HEK293 (cell line): ENCODE results near the gene TIGAR.

Source experiments
- CTCF ChIA-PET: fragments of 350-600 bp; formaldehyde crosslinking; extraction: SDS; loops from one replicate; lab custom pipeline; 2021; ENCODE audit warnings: antibody characterized with exemption; lab: Yijun Ruan, JAX
- POLR2A ChIA-PET: fragments of 300-600 bp; formaldehyde crosslinking; extraction: SDS; loops from one replicate; lab custom pipeline; 2020; ENCODE audit warnings: antibody characterized with exemption, inconsistent platforms; lab: Yijun Ruan, JAX
- H3K27ac ChIP-seq: fragments of 200-500 bp; sonication (Bioruptor generic); 2 replicates; pipeline ENCODE4 v1.5.1; 2014; ENCODE audit warnings: low read depth, low read length, control low read depth, inconsistent platforms; ENCODE audit errors: extremely low read depth
- H3K36me3 ChIP-seq, 2 experiments: fragments of 200-500 bp in 1 of 2; sonication (Bioruptor generic) in 1 of 2; 1 replicate in 1 of 2; 2 replicates in 1 of 2; pipeline ENCODE4 v1.5.1; 2014 to 2017; ENCODE audit warnings: inconsistent platforms in 2 of 2, low read length in 2 of 2; ENCODE audit not compliant: control insufficient read depth in 2 of 2, insufficient read depth in 1 of 2
- H3K4me1 ChIP-seq: fragments of 200-500 bp; sonication (Bioruptor generic); 2 replicates; pipeline ENCODE4 v1.5.1; 2014; ENCODE audit warnings: mild to moderate bottlenecking, low read length, inconsistent platforms; ENCODE audit not compliant: control insufficient read depth, insufficient read depth
- H3K4me3 ChIP-seq: 2 replicates; pipeline ENCODE4 v1.5.1; 2011; ENCODE audit warnings: low read depth, mild to moderate bottlenecking, control low read depth, low read length, moderate library complexity
- H3K9me3 ChIP-seq: fragments of 200-500 bp; sonication (Bioruptor generic); 2 replicates; pipeline ENCODE4 v1.5.1; 2014; ENCODE audit warnings: low read depth, low read length, inconsistent platforms; ENCODE audit not compliant: control insufficient read depth, insufficient read depth
- GLIS2 ChIP-seq: fragments of 450-650 bp; formaldehyde crosslinking; IDR thresholded peaks from 2 replicates; pipeline ENCODE4 v1.5.1; 2016; ENCODE audit warnings: missing biosample characterization, missing genetic modification characterization
- INSM2 ChIP-seq: fragments of 450-650 bp; formaldehyde crosslinking; IDR thresholded peaks from 2 replicates; pipeline ENCODE4 v1.5.1; 2016; ENCODE audit warnings: missing biosample characterization, missing genetic modification characterization
- PRDM4 ChIP-seq: fragments of 450-650 bp; formaldehyde crosslinking; IDR thresholded peaks from 2 replicates; pipeline ENCODE4 v1.5.1; 2017; ENCODE audit warnings: missing biosample characterization, missing genetic modification characterization
- ZFP41 ChIP-seq: fragments of 450-650 bp; formaldehyde crosslinking; IDR thresholded peaks from 2 replicates; pipeline ENCODE4 v1.5.1; 2016; ENCODE audit warnings: missing biosample characterization, missing genetic modification characterization, borderline replicate concordance
- ZNF155 ChIP-seq: fragments of 450-650 bp; formaldehyde crosslinking; IDR thresholded peaks from 2 replicates; pipeline ENCODE4 v1.5.1; 2016; ENCODE audit warnings: missing biosample characterization, missing genetic modification characterization
- ZNF16 ChIP-seq: fragments of 450-650 bp; formaldehyde crosslinking; IDR thresholded peaks from 2 replicates; pipeline ENCODE4 v1.5.1; 2016; ENCODE audit warnings: low read depth, missing biosample characterization, missing genetic modification characterization
- ZNF335 ChIP-seq: fragments of 450-650 bp; formaldehyde crosslinking; conservative IDR thresholded peaks from 2 replicates; pipeline ENCODE4 v1.5.1; 2016; ENCODE audit warnings: missing biosample characterization, missing genetic modification characterization
- ZNF394 ChIP-seq: fragments of 450-650 bp; formaldehyde crosslinking; IDR thresholded peaks from 2 replicates; pipeline ENCODE4 v1.5.1; 2016; ENCODE audit warnings: missing biosample characterization, missing genetic modification characterization, mild to moderate bottlenecking, moderate library complexity, borderline replicate concordance
- TF ChIP-seq, protein P1 (sequence below): fragments of 450-650 bp; formaldehyde crosslinking; IDR thresholded peaks from 2 replicates; pipeline ENCODE4 v1.5.1; 2016; ENCODE audit warnings: missing biosample characterization, missing genetic modification characterization
- TF ChIP-seq, protein P2 (sequence below): fragments of 450-650 bp; formaldehyde crosslinking; conservative IDR thresholded peaks from 2 replicates; pipeline ENCODE4 v1.5.1; 2016; ENCODE audit warnings: low read depth, missing biosample characterization, missing genetic modification characterization
- TF ChIP-seq, protein P3 (sequence below): fragments of 450-650 bp; formaldehyde crosslinking; IDR thresholded peaks from 2 replicates; pipeline ENCODE4 v1.5.1; 2016; ENCODE audit warnings: missing biosample characterization, missing genetic modification characterization
- TF ChIP-seq, protein P4 (sequence below): fragments of 450-650 bp; formaldehyde crosslinking; IDR thresholded peaks from 2 replicates; pipeline ENCODE4 v1.5.1; 2016; ENCODE audit warnings: missing biosample characterization, missing genetic modification characterization, borderline replicate concordance

The TIGAR gene

GRCh38 chr12:4273652-4274395 lies 47.2 kb upstream of the TIGAR start, which contains the start of gene CCND2 (continued):
- no peak for TF ChIP-seq ZNF155 (tag by site-specific recombination)
- no peak for TF ChIP-seq ZNF16 (tag by site-specific recombination)
- TF ChIP-seq, protein P1, sequence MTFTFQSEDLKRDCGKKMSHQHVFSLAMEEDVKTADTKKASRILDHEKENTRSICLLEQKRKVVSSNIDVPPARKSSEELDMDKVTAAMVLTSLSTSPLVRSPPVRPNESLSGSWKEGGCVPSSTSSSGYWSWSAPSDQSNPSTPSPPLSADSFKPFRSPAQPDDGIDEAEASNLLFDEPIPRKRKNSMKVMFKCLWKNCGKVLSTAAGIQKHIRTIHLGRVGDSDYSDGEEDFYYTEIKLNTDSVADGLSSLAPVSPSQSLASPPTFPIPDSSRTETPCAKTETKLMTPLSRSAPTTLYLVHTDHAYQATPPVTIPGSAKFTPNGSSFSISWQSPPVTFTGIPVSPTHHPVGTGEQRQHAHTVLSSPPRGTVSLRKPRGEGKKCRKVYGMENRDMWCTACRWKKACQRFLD (tag by site-specific recombination) = no peak
- TF ChIP-seq ZFP41 (tag by site-specific recombination) = no peak

DNA sequence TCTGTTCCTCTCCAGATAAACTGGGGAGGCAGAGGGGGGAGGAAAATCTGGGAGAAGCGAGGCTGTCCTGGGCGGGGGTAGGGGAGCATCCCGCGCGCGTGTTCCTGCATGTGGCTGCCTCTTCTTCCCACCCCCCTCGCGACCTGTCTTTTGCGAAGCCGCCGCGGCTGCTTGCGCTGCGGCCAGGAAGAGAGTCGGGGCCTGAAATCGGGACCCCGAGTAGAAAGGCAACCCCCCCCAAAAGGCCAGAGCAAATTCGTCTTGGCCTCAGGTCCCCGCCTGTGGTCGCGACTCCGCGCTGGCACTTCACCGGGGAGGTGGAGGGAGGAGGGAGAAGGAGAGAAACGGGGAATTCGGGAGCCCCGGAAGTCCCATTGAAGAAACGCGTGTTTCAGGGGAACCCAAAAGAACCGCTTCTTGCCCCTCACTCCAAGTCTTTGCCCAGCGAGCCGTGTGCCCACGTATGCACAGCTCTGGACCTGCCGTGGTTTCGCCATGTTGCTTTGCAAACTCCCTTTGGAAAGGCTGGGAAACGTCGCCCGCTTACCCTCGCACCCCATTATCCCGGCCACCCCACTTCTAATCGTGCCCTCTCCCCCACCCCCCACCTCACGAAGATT lies 46.5 kb upstream of the TIGAR start:
- CTCF ChIA-PET = interaction anchor here (0.7 to 4.4 kb wide), 2 partner anchors 281 to 385 kb away, joined by 3 to 61 read pairs; no protein-coding TSS in a partner anchor
- TF ChIP-seq, protein P2, sequence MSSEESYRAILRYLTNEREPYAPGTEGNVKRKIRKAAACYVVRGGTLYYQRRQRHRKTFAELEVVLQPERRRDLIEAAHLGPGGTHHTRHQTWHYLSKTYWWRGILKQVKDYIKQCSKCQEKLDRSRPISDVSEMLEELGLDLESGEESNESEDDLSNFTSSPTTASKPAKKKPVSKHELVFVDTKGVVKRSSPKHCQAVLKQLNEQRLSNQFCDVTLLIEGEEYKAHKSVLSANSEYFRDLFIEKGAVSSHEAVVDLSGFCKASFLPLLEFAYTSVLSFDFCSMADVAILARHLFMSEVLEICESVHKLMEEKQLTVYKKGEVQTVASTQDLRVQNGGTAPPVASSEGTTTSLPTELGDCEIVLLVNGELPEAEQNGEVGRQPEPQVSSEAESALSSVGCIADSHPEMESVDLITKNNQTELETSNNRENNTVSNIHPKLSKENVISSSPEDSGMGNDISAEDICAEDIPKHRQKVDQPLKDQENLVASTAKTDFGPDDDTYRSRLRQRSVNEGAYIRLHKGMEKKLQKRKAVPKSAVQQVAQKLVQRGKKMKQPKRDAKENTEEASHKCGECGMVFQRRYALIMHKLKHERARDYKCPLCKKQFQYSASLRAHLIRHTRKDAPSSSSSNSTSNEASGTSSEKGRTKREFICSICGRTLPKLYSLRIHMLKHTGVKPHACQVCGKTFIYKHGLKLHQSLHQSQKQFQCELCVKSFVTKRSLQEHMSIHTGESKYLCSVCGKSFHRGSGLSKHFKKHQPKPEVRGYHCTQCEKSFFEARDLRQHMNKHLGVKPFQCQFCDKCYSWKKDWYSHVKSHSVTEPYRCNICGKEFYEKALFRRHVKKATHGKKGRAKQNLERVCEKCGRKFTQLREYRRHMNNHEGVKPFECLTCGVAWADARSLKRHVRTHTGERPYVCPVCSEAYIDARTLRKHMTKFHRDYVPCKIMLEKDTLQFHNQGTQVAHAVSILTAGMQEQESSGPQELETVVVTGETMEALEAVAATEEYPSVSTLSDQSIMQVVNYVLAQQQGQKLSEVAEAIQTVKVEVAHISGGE (tag by site-specific recombination) = peak; percentile 17; the same call in 1 of the 2 replicates
- TF ChIP-seq PRDM4 = peak; percentile 89
- peak; percentile 81 for TF ChIP-seq ZNF335 (tag by site-specific recombination)
- TF ChIP-seq ZNF394 (tag by site-specific recombination) = 0 out of 2 replicates have a peak, but pooled peaks have one; percentile 8
- peak; percentile 66 for TF ChIP-seq GLIS2
- TF ChIP-seq, protein P3, sequence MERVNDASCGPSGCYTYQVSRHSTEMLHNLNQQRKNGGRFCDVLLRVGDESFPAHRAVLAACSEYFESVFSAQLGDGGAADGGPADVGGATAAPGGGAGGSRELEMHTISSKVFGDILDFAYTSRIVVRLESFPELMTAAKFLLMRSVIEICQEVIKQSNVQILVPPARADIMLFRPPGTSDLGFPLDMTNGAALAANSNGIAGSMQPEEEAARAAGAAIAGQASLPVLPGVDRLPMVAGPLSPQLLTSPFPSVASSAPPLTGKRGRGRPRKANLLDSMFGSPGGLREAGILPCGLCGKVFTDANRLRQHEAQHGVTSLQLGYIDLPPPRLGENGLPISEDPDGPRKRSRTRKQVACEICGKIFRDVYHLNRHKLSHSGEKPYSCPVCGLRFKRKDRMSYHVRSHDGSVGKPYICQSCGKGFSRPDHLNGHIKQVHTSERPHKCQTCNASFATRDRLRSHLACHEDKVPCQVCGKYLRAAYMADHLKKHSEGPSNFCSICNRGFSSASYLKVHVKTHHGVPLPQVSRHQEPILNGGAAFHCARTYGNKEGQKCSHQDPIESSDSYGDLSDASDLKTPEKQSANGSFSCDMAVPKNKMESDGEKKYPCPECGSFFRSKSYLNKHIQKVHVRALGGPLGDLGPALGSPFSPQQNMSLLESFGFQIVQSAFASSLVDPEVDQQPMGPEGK = peak; percentile 55
- TF ChIP-seq, protein P4, sequence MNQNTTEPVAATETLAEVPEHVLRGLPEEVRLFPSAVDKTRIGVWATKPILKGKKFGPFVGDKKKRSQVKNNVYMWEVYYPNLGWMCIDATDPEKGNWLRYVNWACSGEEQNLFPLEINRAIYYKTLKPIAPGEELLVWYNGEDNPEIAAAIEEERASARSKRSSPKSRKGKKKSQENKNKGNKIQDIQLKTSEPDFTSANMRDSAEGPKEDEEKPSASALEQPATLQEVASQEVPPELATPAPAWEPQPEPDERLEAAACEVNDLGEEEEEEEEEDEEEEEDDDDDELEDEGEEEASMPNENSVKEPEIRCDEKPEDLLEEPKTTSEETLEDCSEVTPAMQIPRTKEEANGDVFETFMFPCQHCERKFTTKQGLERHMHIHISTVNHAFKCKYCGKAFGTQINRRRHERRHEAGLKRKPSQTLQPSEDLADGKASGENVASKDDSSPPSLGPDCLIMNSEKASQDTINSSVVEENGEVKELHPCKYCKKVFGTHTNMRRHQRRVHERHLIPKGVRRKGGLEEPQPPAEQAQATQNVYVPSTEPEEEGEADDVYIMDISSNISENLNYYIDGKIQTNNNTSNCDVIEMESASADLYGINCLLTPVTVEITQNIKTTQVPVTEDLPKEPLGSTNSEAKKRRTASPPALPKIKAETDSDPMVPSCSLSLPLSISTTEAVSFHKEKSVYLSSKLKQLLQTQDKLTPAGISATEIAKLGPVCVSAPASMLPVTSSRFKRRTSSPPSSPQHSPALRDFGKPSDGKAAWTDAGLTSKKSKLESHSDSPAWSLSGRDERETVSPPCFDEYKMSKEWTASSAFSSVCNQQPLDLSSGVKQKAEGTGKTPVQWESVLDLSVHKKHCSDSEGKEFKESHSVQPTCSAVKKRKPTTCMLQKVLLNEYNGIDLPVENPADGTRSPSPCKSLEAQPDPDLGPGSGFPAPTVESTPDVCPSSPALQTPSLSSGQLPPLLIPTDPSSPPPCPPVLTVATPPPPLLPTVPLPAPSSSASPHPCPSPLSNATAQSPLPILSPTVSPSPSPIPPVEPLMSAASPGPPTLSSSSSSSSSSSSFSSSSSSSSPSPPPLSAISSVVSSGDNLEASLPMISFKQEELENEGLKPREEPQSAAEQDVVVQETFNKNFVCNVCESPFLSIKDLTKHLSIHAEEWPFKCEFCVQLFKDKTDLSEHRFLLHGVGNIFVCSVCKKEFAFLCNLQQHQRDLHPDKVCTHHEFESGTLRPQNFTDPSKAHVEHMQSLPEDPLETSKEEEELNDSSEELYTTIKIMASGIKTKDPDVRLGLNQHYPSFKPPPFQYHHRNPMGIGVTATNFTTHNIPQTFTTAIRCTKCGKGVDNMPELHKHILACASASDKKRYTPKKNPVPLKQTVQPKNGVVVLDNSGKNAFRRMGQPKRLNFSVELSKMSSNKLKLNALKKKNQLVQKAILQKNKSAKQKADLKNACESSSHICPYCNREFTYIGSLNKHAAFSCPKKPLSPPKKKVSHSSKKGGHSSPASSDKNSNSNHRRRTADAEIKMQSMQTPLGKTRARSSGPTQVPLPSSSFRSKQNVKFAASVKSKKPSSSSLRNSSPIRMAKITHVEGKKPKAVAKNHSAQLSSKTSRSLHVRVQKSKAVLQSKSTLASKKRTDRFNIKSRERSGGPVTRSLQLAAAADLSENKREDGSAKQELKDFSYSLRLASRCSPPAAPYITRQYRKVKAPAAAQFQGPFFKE = no peak
- TF ChIP-seq INSM2 (tag by site-specific recombination) = 0 out of 2 replicates have a peak, but pooled peaks have one; percentile 12

More for the DNA sequence above, 46.5 kb upstream of the TIGAR start:
- peaks cover 10 to 34% of the 10 kb centered on the region in 2 experiments for H3K36me3 ChIP-seq
- peak overlapping the region; percentile 67 for H3K4me3 ChIP-seq
- peak overlapping the region; percentile 79; the same call in 1 of the 2 replicates for H3K27ac ChIP-seq
- POLR2A ChIA-PET = no interaction called here
- H3K4me1 ChIP-seq = peaks cover 29% of the 10 kb centered on the region
- H3K9me3 ChIP-seq = no peaks in the 10 kb centered on the region
